ENCODE results near the gene CELSR1.

GRCh38 chr22:46463435-46464227 is 73.8 kb downstream of the CELSR1 start:
- TF ChIP-seq, protein P1, sequence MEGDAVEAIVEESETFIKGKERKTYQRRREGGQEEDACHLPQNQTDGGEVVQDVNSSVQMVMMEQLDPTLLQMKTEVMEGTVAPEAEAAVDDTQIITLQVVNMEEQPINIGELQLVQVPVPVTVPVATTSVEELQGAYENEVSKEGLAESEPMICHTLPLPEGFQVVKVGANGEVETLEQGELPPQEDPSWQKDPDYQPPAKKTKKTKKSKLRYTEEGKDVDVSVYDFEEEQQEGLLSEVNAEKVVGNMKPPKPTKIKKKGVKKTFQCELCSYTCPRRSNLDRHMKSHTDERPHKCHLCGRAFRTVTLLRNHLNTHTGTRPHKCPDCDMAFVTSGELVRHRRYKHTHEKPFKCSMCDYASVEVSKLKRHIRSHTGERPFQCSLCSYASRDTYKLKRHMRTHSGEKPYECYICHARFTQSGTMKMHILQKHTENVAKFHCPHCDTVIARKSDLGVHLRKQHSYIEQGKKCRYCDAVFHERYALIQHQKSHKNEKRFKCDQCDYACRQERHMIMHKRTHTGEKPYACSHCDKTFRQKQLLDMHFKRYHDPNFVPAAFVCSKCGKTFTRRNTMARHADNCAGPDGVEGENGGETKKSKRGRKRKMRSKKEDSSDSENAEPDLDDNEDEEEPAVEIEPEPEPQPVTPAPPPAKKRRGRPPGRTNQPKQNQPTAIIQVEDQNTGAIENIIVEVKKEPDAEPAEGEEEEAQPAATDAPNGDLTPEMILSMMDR (IDR thresholded peaks at IDR 0.05; ENCODE audit: low read depth, low read length), result no peak
- no peak for TF ChIP-seq EZH2phosphoT487 (IDR thresholded peaks at IDR 0.05; ENCODE audit: low read depth)

Measured in OCI-LY3 (cell line).